Stimulated activated CD8-positive, alpha-beta memory T cell treated with anti-CD3 and anti-CD28 coated beads, Interleukin-15, amount 100 ng/mL, for 4 hours (primary cell): ENCODE measurements around the gene INTS14.
"Not testable (repeated sequence)": the region's sequence is repeated elsewhere in the genome, so short reads cannot be mapped to it uniquely, and the experiment has no call there.

Source experiments
- DNase-seq, 2 donors: peaks; one replicate each; pipeline ENCODE4 v3.0.0-alpha.2; 2020; ENCODE audit warnings: low read depth in 2 of 2

Gene INTS14

DNA sequence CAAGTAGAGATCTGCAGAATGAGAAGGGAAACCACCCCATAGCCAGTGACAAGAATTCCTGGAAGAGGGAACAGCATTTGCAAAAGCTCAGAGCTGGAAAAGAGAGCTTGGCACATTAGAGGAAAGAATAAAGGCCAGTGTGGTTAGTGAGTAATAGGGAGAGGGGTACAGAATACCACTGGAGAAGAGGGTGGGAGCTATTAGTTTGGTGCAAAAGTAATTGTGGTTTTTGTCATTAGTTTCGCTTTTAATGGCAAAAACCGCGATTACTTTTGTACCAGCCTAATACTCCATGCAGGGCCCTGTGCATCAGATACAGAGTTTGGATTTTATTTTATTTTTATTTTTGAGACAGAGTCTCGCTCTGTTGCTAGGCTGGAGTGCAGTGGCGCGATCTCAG, 20.6 kb upstream of the INTS14 start:
- DNase-seq, result no peak

DNA sequence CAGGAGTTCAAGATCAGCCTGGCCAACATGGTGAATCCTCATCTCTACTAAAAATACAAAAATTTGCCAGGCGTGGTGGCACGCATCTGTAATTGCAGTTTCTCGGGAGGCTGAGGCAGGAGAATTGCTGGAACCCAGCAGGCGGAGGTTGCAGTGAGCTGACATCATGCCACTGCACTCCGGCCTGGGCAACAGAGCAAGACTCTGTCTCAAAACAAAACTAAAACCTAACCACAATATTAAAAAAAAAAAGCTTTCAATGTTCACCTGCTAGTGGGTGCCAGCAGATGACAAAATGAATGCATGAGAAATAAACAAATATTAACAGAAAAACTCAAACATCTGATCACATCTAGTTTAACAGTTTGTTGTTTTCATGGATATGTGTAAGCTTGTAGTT, 19.8 kb upstream of the INTS14 start:
- DNase-seq, result no peak

GRCh38 chr15:65629548-65629947, 18.6 kb upstream of the INTS14 start:
- no peak for DNase-seq

DNA sequence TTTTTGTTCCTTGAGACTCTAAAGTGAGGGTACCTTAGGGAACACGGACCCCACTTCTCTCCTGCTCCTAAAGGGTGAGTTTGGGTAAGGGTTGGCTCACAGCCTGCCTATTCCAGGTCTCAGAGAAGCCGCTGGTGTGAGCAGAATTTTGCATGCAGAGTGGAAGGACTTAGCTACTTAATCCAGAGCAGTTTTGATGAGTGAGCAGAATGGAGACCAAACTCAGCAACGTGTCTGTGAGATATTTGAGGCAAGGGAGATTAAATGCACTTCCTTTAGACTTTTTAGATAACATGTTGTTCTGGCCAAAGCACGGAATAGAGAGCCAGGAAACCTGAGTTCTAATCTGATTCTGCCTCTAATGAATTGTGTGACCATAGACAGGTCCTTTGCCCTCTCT, 15.9 kb upstream of the INTS14 start:
- DNase-seq, result no peak

DNA sequence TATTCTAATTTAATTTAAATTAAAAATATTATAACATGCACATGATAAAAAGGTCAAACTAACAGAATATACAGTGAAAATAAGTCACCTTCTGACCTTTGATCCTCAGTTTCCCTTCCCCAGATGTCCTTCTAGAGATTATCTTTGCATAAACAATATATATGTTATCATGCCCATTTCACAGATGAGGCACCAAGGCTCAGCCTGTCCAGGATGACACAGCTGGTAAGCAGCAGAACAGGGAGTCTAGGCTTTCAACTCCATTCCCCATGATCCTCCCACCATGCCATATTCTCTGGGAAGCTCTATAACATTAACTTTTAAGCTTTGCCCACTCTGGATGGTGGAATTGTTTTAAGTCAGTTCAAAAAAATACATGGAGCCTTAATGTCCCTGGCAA, 12.2 kb upstream of the INTS14 start:
- DNase-seq, result no peak

GRCh38 chr15:65621638-65622037, 10.7 kb upstream of the INTS14 start, which contains the start of gene SLC24A1:
SLC24A1 (plus strand) TSS chr15:65621938; CDS start chr15:65624081, 2,143 bp downstream.
- DNase-seq, result no peak

DNA sequence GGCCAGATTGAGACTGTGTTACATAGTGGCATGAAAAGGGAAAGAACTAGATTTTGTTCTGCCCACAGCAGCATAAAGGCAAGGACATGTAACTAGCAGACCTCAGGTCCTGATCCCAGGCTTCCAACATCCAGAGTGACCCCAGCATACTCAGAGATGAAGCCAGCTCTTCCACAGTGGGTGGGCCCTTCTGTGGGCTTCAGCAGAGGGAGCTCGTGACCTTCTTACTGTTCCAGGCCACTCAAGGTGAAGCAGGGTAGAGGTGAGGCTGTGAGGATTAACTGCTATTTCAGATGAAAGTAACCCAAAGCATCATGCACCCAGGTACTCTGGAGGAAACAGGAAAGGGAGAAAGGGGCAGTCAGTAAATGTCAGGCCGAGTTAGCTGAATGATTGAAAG, 9.9 kb upstream of the INTS14 start:
- DNase-seq, result no peak

- DNase-seq, result no peak
Measured at GRCh38 chr15:65619626-65620290, 8.8 kb upstream of the INTS14 start.

DNA sequence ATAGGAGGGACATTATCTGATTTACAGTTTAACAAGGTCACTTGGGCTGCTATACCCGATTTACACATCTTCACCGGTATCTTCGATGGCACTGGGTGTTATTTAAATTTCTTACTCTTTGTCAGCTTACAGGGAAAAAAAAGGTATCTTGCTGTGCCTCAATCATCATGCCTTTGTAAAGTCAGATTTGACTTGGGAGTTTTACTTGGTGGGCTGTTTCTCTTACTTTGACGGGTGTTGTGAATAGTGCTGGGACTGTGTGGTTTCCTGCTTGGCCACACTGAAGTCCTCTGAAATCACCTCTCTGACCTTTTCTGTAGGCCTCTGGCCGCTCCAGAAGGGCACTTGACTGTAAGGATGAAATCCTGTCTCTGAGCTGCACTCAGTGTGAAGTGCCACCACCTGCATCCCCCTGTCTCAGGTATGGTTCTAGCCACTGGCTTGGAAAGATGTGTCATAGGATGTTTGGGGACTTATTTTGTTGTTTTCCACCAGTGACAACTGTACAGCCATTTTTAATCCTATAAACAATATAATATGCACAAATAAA, 7.7 kb upstream of the INTS14 start:
- DNase-seq, result no peak

DNA sequence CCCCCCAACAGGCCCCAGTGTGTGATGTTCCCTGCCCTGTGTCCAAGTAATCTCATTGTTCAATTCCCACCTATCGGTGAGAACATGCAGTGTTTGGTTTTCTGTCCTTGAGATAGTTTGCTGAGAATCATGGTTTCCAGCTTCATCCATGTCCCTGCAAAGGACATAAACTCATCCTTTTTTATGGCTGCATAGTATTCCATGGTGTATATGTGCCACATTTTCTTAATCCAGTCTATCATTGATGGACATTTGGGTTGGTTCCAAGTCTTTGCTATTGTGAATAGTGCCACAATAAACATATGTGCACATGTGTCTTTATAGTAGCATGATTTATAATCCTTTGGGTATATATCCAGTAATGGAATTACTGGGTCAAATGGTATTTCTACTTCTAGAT, 5.0 kb upstream of the INTS14 start:
- DNase-seq, result not testable (repeated sequence)

DNA sequence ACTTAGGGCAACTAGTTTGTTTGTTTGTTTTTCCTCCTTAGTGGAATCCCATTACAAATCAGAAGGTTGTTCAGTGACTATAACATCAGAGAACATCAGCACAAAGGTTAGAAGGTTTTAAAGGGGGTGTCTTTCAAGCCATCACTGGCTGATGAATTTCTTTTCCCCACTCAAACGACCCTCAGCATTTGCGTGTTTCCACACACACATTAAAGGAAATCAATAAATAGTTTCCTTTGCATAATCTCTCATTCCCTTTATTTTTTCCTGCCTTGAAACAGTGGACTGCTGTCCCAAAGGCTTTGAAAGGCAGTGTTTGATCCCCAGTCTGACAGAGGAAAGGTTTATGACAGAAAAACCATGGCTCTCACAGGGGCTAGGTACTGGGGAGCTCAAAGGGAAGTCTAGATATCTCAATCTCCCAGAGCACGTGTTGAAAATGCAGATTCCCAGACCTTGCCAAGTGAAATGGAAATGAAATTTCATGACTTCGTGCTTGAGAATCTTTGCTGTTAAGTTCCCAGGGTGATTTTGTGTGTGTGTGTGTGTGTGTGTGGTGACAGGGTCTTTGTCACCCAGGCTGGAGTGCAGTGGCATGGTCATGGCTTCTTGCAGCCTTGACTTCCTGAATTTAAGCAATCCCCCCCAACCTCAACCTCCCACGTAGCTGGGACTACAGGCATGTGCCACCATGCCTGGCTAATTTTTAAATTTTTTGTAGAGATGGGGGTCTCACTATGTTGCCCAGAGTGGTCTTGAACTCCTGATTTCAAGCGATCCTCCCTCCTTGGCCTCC, 2.2 kb upstream of the INTS14 start:
- no peak for DNase-seq

DNA sequence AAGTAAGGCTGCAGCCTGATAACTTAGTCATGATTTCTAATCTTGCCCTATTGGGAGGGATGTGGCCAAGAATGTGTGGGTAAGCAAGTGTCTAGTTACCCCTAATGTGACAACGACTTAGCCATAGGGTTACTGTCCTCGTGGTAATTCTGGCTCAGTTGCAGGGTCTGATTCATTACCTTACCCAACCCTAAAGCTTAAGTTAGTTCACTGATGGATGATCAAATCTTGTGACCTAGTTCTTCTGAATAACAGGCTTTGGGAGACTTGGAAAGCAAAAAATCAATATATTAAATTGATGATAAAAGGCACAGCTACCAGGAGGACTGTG, 1.6 kb upstream of the INTS14 start:
- DNase-seq, result no peak

DNA sequence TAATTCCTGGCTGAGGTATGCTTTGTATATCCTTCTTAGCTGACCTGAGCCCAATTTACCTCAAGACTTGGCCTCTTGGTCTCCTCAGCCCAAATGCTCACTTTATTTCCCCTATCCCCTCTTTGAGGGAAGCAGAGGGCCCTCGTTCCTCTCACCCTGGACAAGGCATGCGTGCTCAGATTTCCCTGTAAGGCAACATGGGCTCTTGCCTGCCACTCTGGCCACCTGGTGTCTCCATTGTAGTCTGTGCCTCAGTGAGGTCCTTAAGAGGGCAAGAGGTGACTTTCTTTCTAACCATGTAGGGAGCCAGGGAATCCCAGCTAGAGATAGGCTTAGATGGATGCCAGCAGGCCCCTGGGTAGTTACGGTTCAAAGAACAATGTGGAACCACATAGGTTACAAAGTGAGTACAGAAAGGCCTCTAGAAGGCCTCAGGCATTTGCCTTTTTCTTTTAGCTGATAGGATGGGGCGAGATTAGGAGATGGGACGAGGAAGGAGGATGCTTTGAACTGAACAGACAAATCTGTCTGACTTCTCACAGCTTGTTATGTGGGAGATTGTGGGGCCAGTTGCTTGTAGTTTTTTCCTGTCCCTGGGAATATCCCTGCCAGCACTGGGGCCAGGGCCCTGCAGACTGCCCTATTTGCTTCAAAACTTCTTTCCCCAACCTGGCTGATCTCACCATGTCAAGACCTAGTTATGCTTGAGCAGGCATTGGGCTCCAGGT, 1.1 kb upstream of the INTS14 start:
- DNase-seq, result no peak

- no peak for DNase-seq
Measured at GRCh38 chr15:65603559-65603958, 7.4 kb downstream of the INTS14 start.

DNA sequence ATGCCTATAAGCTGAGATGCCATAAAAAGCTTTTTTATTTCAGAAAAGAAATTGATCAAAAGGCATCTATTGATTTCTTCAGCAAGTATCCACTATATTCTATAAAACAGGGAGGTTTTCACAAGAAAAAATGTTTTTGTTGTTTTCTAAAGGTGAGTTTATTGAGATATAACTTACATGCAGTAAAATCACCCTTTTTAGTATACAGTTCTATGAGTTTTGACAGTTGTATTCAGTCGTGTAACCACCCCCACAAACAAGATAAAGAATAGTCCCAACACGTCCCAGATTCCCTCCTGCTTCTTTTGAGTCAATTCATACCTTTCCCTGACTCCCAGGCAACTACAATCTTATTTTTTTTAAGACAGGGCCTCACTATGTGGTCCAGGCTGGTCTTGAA, 7.8 kb downstream of the INTS14 start:
- no peak for DNase-seq

DNA sequence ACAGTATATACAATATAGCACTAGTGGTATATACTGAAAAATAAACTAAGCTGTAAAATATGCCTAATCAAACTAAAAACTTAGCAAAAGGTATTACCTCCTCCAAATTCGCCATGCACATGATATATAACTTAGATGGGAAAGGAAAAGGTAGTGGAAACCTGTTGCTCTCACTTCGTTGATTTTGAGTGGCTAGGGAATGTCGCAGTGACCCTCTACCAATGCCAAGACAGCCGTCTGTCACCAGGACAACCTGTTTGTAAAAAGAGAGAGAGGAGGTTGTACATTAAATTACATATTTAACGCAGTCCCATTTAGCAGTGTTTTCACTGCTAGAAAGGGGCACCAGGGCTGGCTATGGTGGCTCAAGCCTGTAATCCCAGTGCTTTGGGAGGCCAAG, 11.3 kb downstream of the INTS14 start:
- no peak for DNase-seq

GRCh38 chr15:65598468-65598867, 12.5 kb downstream of the INTS14 start:
- no peak for DNase-seq

GRCh38 chr15:65595960-65596359, 15.0 kb downstream of the INTS14 start:
- no peak for DNase-seq

DNA sequence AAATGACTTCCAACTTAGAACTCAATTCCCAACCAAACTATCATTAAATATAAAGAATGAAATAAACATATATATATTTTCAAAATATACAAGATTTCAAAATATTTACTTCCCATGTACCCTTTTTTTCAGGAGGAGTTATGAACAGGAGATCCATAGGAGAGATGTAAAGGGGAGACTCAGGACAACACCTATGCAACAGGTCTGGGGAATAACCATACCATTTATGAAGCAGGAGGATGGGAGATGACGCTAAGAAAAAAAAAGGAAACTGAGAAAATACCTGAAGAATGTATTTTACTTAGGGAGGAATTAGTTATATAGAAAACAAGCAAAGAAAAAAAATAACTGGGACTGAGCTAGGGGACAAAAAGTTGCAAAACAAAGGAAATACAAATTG, 23.8 kb downstream of the INTS14 start:
- no peak for DNase-seq

- DNase-seq, result no peak
Measured at GRCh38 chr15:65584241-65584640, 26.7 kb downstream of the INTS14 start.

- peak; percentile 3 to 41 for DNase-seq
Measured at GRCh38 chr15:65583701-65584100, 27.2 kb downstream of the INTS14 start.

- DNase-seq, result no peak
Measured at GRCh38 chr15:65580287-65580686, 30.6 kb downstream of the INTS14 start.

GRCh38 chr15:65579762-65580161, 31.2 kb downstream of the INTS14 start:
- no peak for DNase-seq
